SH-SY5Y (cell line): ENCODE data around the gene FAM216B.

Experiments used
- GATA2 ChIP-seq: IDR thresholded peaks from 2 replicates; pipeline ENCODE4 v1.6.1; 2011; ENCODE audit warnings: mild to moderate bottlenecking, low read depth, low read length
- GATA3 ChIP-seq: IDR thresholded peaks from 2 replicates; pipeline ENCODE4 v1.6.1; 2011; ENCODE audit warnings: low read depth, mild to moderate bottlenecking, low read length, moderate library complexity

DNA sequence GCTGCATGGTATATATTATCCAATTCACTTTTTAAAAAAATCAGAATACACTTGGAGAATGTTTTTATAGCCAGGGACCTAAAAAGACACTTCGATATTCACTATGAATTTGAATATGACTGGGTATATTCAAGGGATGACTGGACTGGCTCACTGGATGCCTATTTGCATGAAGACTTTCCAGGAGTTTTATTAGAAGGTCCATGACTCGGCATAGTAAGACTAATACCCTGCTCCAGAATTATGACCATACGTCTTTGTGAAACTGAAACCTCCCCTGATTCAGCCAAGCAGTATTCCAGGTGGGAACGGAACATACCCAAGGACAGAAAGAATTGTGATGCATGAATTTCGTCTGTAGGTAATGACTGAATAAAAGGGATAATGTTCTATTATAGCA is 3.9 kb upstream of the FAM216B start:
- TF ChIP-seq GATA3 (no peak), GATA2 (no peak)
